Astrocyte (in vitro differentiated cells and primary cell): ENCODE results near the gene KEAP1.

ENCODE experiments used
- CTCF ChIP-seq: IDR thresholded peaks from 2 replicates; pipeline ENCODE4 v1.5.1; 2011; ENCODE audit warnings: low read depth, mild to moderate bottlenecking, inconsistent platforms, low read length, moderate library complexity; ENCODE audit not compliant: insufficient read depth
- EZH2 ChIP-seq: IDR thresholded peaks from 2 replicates; pipeline ENCODE4 v1.6.1; 2012; ENCODE audit warnings: mild to moderate bottlenecking, low read length, inconsistent platforms; ENCODE audit not compliant: insufficient read depth

DNA sequence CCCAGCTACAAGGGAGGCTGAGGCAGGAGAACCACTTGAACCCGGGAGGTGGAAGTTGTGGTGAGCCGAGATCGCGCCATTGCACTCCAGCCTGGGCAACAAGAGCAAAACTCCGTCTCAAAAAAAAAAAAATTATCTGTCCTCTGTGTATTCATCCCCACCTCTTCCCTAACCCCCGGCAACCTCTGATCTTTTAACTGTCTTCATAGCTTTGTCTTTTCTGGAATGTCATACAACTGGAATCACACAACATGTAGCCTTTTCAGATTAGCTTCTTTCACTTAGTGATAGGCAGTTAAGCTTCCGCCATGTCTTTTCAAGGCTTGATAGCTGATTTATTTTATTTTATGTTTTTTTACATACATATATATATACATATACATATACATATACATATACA, 22.5 kb upstream of the KEAP1 start:
- TF ChIP-seq EZH2: no peak
- TF ChIP-seq CTCF: no peak
